Spleen (tissue), 7 donors: ENCODE results near the gene FGD6.

Experiments used
- CTCF ChIP-seq, 11 experiments: fragments of 200-600 bp in 7 of 11; fragments of 450-650 bp in 4 of 11; sonication (generic) in 4 of 11; IDR thresholded peaks in 8 of 11; conservative IDR thresholded peaks in 3 of 11; 1 replicate in 7 of 11; 2 replicates in 4 of 11; pipeline versions ENCODE4 v1.4.0 to v1.8.0; 2016 to 2021; ENCODE audit warnings: antibody characterized with exemption in 11 of 11, inconsistent platforms in 4 of 11, mild to moderate bottlenecking in 1 of 11
- POLR2A ChIP-seq, 3 donors: fragments of 450-650 bp; IDR thresholded peaks; one replicate each; pipeline ENCODE4 v1.5.1; 2017; ENCODE audit warnings: antibody characterized with exemption in 3 of 3, mild to moderate bottlenecking in 1 of 3
- POLR2AphosphoS5 ChIP-seq, 3 donors: sonication (generic); formaldehyde crosslinking; IDR thresholded peaks; one replicate each; pipeline ENCODE4 v1.5.1; 2017; ENCODE audit warnings: antibody characterized with exemption in 3 of 3
- donor health status: DM: no; HTN: no; CAD: no; lungs with moderate emphysema.
- donor health status: DM: no; HTN: no; CAD: no.
- donor health status: DM: no; HTN: no; CAD: no.

GRCh38 chr12:95077341-95077740, 139.9 kb downstream of the FGD6 start:
- TF ChIP-seq CTCF (IDR thresholded peaks at IDR 0.05 in 8 of 11, conservative IDR thresholded peaks at IDR 0.05 in 3 of 11): no peak
- TF ChIP-seq POLR2AphosphoS5 (IDR thresholded peaks at IDR 0.05): no peak
- no peak for TF ChIP-seq POLR2A (IDR thresholded peaks at IDR 0.05)
